GM18951 (cell line): Measurements from ENCODE around the gene RFLNA.

Source experiments
- POLR2A ChIP-seq: IDR thresholded peaks from 4 replicates; pipeline ENCODE4 v1.6.1; 2011; ENCODE audit warnings: mild to moderate bottlenecking; ENCODE audit not compliant: insufficient read length, insufficient read depth; ENCODE audit errors: extremely low read depth
- in situ Hi-C: fragments of 300-500 bp; cut with MboI; formaldehyde crosslinking; loops from one replicate; pipeline ENCODE4 v1.12.0; 2022; ENCODE audit warnings: low sequenced_read_pairs, mixed read lengths, inconsistent platforms; ENCODE audit not compliant: unreplicated experiment

Gene RFLNA

GRCh38 chr12:124294780-124295341 is at the start of gene RFLNA:
TSS of gene RFLNA (plus strand) at chr12:124295093. CDS start at chr12:124295430, 337 bp downstream.
- in situ Hi-C loops: no loop called here

GRCh38 chr12:124247331-124247730 is 47.6 kb upstream of the RFLNA start:
- in situ Hi-C loops: no loop called here
- TF ChIP-seq POLR2A: no peak

More at GRCh38 chr12:124294780-124295341, at the start of gene RFLNA:
- no peak for TF ChIP-seq POLR2A

GRCh38 chr12:124248941-124249825 is 45.7 kb upstream of the RFLNA start:
- TF ChIP-seq POLR2A: no peak
- in situ Hi-C loops: no loop called here

GRCh38 chr12:124251186-124251585 is 43.7 kb upstream of the RFLNA start:
- in situ Hi-C loops: no loop called here
- no peak for TF ChIP-seq POLR2A

GRCh38 chr12:124252964-124253363 is 41.9 kb upstream of the RFLNA start:
- no peak for TF ChIP-seq POLR2A
- in situ Hi-C loops: no loop called here

- in situ Hi-C loops: no loop called here
- TF ChIP-seq POLR2A: no peak
Observed at GRCh38 chr12:124254126-124254525, 40.8 kb upstream of the RFLNA start.

- in situ Hi-C loops: no loop called here
- TF ChIP-seq POLR2A: no peak
Observed at GRCh38 chr12:124259154-124260066, 35.5 kb upstream of the RFLNA start.

- TF ChIP-seq POLR2A: no peak
- in situ Hi-C loops: no loop called here
Observed at GRCh38 chr12:124261885-124262284, 33.0 kb upstream of the RFLNA start.

- in situ Hi-C loops: no loop called here
- TF ChIP-seq POLR2A: no peak
Observed at GRCh38 chr12:124264089-124264795, 30.7 kb upstream of the RFLNA start.

GRCh38 chr12:124264879-124265278 is 30.0 kb upstream of the RFLNA start:
- no peak for TF ChIP-seq POLR2A
- in situ Hi-C loops: no loop called here

- TF ChIP-seq POLR2A: no peak
- in situ Hi-C loops: no loop called here
Observed at GRCh38 chr12:124267205-124267778, 27.6 kb upstream of the RFLNA start.

GRCh38 chr12:124270671-124271070 is 24.2 kb upstream of the RFLNA start:
- TF ChIP-seq POLR2A: no peak
- in situ Hi-C loops: no loop called here
